Measurements from ENCODE around the gene SHANK3. TPM values are rescaled to one million over a fixed set of nuclear protein-coding genes. Genes with fewer than 3 reads are reported as not detected.

Gene SHANK3
- total RNA-seq, 1 donor from 2014 or later = 10.6 TPM

- Histone ChIP-seq H3K4me2 (ENCODE audit: low read length) (peak overlapping the region; percentile 78), H3K27ac (ENCODE audit: low read depth, low read length) (no peak overlapping the region), H3K9ac (ENCODE audit: low read length) (peak overlapping the region; percentile 20), H3K9me3 (ENCODE audit: insufficient read depth, low read depth, low read length) (no peaks in the 10 kb centered on the region), H3K4me3 (ENCODE audit: insufficient read depth, low read depth, low read length) (no peak overlapping the region), H4K20me1 (ENCODE audit: insufficient read depth, low read length) (peaks cover 13% of the 10 kb centered on the region), H3K36me3 (ENCODE audit: insufficient read depth, low read length) (no peaks in the 10 kb centered on the region), H3K27me3 (ENCODE audit: insufficient read depth, low read length) (no peaks in the 10 kb centered on the region), H3K79me2 (ENCODE audit: insufficient read depth, low read length) (no peaks in the 10 kb centered on the region), H3K4me1 (ENCODE audit: insufficient read depth, low read length) (peaks cover 5% of the 10 kb centered on the region), H2AFZ (ENCODE audit: low read depth, low read length) (peak overlapping the region; percentile 73)
- FAIRE-seq (no peak), DNase-seq (ENCODE audit: low read depth) (no peak)
- Mint-ChIP-seq H3K27ac (ENCODE audit: unreplicated experiment) (no peak overlapping the region), H3K27me3 (ENCODE audit: low read depth, unreplicated experiment) (peaks cover 9% of the 10 kb centered on the region), H3K9me3 (ENCODE audit: unreplicated experiment) (peaks cover 3% of the 10 kb centered on the region), H3K4me3 (ENCODE audit: unreplicated experiment) (no peak overlapping the region), H3K36me3 (ENCODE audit: low read depth, unreplicated experiment) (peaks cover 9% of the 10 kb centered on the region), H3K4me1 (ENCODE audit: low read depth, unreplicated experiment) (peaks cover 13% of the 10 kb centered on the region)
- no peak for TF ChIP-seq EZH2 (IDR thresholded peaks at IDR 0.05; ENCODE audit: insufficient read depth, low read length)
- no peak for TF ChIP-seq CTCF (IDR thresholded peaks at IDR 0.05; ENCODE audit: insufficient read depth, low read depth, low read length)
These were observed 32.0 kb downstream of the SHANK3 start for GRCh38 chr22:50704510-50705218.

- peak overlapping the region; percentile 27 for H3K9ac ChIP-seq (ENCODE audit: low read length)
- peaks cover 13% of the 10 kb centered on the region for H3K4me1 Mint-ChIP-seq (ENCODE audit: low read depth, unreplicated experiment)
- peaks cover 9% of the 10 kb centered on the region for H3K36me3 Mint-ChIP-seq (ENCODE audit: low read depth, unreplicated experiment)
- FAIRE-seq (no peak), DNase-seq (ENCODE audit: low read depth) (peak; percentile 74)
- no peaks in the 10 kb centered on the region for H3K27me3 ChIP-seq (ENCODE audit: insufficient read depth, low read length)
- peaks cover 5% of the 10 kb centered on the region for H3K4me1 ChIP-seq (ENCODE audit: insufficient read depth, low read length)
- TF ChIP-seq EZH2 (IDR thresholded peaks at IDR 0.05; ENCODE audit: insufficient read depth, low read length) (no peak), CTCF (IDR thresholded peaks at IDR 0.05; ENCODE audit: insufficient read depth, low read depth, low read length) (no peak)
- H3K4me2 ChIP-seq (ENCODE audit: low read length) = peak overlapping the region; percentile 78
- no peak overlapping the region for H3K4me3 ChIP-seq (ENCODE audit: insufficient read depth, low read depth, low read length)
- H3K9me3 ChIP-seq (ENCODE audit: insufficient read depth, low read depth, low read length) = no peaks in the 10 kb centered on the region
- peaks cover 9% of the 10 kb centered on the region for H3K27me3 Mint-ChIP-seq (ENCODE audit: low read depth, unreplicated experiment)
- H3K36me3 ChIP-seq (ENCODE audit: insufficient read depth, low read length) = no peaks in the 10 kb centered on the region
- no peak overlapping the region for H3K4me3 Mint-ChIP-seq (ENCODE audit: unreplicated experiment)
- H3K79me2 ChIP-seq (ENCODE audit: insufficient read depth, low read length) = no peaks in the 10 kb centered on the region
- no peak overlapping the region for H3K27ac Mint-ChIP-seq (ENCODE audit: unreplicated experiment)
- H3K27ac ChIP-seq (ENCODE audit: low read depth, low read length) = no peak overlapping the region
- H4K20me1 ChIP-seq (ENCODE audit: insufficient read depth, low read length) = peaks cover 7% of the 10 kb centered on the region
- H3K9me3 Mint-ChIP-seq (ENCODE audit: unreplicated experiment) = peaks cover 3% of the 10 kb centered on the region
- H2AFZ ChIP-seq (ENCODE audit: low read depth, low read length) = peak overlapping the region; percentile 73
These were observed 32.6 kb downstream of the SHANK3 start for GRCh38 chr22:50705219-50705691.

- H3K4me3 Mint-ChIP-seq (ENCODE audit: unreplicated experiment) = peak overlapping the region; percentile 27
- DNase-seq (ENCODE audit: low read depth) = no peak
- H3K36me3 ChIP-seq (ENCODE audit: insufficient read depth, low read length) = no peaks in the 10 kb centered on the region
- H3K79me2 ChIP-seq (ENCODE audit: insufficient read depth, low read length) = no peaks in the 10 kb centered on the region
- TF ChIP-seq EZH2 (IDR thresholded peaks at IDR 0.05; ENCODE audit: insufficient read depth, low read length) = no peak
- TF ChIP-seq CTCF (IDR thresholded peaks at IDR 0.05; ENCODE audit: insufficient read depth, low read depth, low read length) = no peak
- H3K9me3 ChIP-seq (ENCODE audit: insufficient read depth, low read depth, low read length) = no peaks in the 10 kb centered on the region
- H3K4me2 ChIP-seq (ENCODE audit: low read length) = peak overlapping the region; percentile 41
- H2AFZ ChIP-seq (ENCODE audit: low read depth, low read length) = no peak overlapping the region
- no peak overlapping the region for H3K27ac ChIP-seq (ENCODE audit: low read depth, low read length)
- peaks cover 13% of the 10 kb centered on the region for H3K4me1 Mint-ChIP-seq (ENCODE audit: low read depth, unreplicated experiment)
- H3K27me3 ChIP-seq (ENCODE audit: insufficient read depth, low read length) = no peaks in the 10 kb centered on the region
- no peak overlapping the region for H3K4me3 ChIP-seq (ENCODE audit: insufficient read depth, low read depth, low read length)
- H3K9me3 Mint-ChIP-seq (ENCODE audit: unreplicated experiment) = peaks cover 3% of the 10 kb centered on the region
- FAIRE-seq = no peak
- H3K4me1 ChIP-seq (ENCODE audit: insufficient read depth, low read length) = peaks cover 5% of the 10 kb centered on the region
- peaks cover 9% of the 10 kb centered on the region for H3K36me3 Mint-ChIP-seq (ENCODE audit: low read depth, unreplicated experiment)
- H3K27me3 Mint-ChIP-seq (ENCODE audit: low read depth, unreplicated experiment) = peaks cover 7% of the 10 kb centered on the region
- peaks cover 9% of the 10 kb centered on the region for H4K20me1 ChIP-seq (ENCODE audit: insufficient read depth, low read length)
- H3K9ac ChIP-seq (ENCODE audit: low read length) = no peak overlapping the region
- H3K27ac Mint-ChIP-seq (ENCODE audit: unreplicated experiment) = peak overlapping the region; percentile 77
These were observed 33.3 kb downstream of the SHANK3 start for GRCh38 chr22:50705851-50706351.
